ENCODE data around the gene KRTAP4-2. TPM values are rescaled to one million over a fixed set of nuclear protein-coding genes. Genes with fewer than 3 reads are reported as not detected.

KRTAP4-2 gene
- total RNA-seq, 1 donor from 2014 or later = not detected

DNA sequence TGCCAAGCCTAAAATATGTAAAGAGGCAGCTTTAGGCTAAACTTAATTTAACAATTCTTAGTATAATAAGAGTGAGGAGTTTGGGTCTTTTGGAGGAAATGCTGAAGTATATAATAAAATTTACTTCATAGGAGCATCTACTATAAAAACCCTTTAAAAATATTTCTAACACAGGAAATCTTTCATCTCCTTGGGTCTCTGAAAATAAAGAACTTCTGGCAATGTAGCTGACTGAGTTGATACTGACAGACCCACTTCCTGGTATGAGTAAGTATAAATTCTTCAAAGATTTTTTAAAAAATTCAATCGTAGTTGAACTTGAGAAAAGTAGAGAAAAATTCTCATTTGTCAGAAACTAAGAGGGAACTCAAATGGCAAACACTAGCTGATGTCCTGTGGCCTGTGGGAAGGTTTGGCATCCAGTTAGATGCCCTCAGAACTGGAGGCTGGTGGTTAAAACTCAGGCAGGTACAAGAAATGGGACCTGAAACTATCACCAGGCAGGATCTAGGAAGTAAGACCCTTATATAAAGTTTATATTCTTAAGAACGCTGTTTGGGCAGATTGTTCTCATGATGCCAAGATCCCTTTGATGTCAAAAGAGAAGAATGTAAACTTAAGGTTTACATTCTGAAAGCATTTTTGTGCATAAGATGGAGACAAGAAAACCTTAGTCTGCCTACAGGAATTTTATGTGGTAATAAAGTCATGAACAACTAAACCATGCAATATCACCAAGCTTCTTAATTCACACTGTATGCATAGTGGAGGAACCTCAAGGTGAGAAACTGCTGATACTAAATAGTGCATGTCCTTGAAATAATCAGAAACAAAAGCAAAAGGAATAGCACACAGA is 43.9 kb downstream of the KRTAP4-2 start:
- H3K27ac Mint-ChIP-seq (ENCODE audit: unreplicated experiment) = no peak overlapping the region
- no peaks in the 10 kb centered on the region for H3K9me3 Mint-ChIP-seq (ENCODE audit: unreplicated experiment)
- no peaks in the 10 kb centered on the region for H3K4me1 Mint-ChIP-seq (ENCODE audit: unreplicated experiment)
- no peaks in the 10 kb centered on the region for H3K36me3 Mint-ChIP-seq (ENCODE audit: low read depth, unreplicated experiment)
- H3K4me3 Mint-ChIP-seq (ENCODE audit: unreplicated experiment) = no peak overlapping the region
- no peaks in the 10 kb centered on the region for H3K27me3 Mint-ChIP-seq (ENCODE audit: unreplicated experiment)
- DNase-seq (ENCODE audit: low spot score) = no peak
- TF ChIP-seq, protein P1, sequence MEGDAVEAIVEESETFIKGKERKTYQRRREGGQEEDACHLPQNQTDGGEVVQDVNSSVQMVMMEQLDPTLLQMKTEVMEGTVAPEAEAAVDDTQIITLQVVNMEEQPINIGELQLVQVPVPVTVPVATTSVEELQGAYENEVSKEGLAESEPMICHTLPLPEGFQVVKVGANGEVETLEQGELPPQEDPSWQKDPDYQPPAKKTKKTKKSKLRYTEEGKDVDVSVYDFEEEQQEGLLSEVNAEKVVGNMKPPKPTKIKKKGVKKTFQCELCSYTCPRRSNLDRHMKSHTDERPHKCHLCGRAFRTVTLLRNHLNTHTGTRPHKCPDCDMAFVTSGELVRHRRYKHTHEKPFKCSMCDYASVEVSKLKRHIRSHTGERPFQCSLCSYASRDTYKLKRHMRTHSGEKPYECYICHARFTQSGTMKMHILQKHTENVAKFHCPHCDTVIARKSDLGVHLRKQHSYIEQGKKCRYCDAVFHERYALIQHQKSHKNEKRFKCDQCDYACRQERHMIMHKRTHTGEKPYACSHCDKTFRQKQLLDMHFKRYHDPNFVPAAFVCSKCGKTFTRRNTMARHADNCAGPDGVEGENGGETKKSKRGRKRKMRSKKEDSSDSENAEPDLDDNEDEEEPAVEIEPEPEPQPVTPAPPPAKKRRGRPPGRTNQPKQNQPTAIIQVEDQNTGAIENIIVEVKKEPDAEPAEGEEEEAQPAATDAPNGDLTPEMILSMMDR (IDR thresholded peaks at IDR 0.05; ENCODE audit: unreplicated experiment) = no peak

DNA sequence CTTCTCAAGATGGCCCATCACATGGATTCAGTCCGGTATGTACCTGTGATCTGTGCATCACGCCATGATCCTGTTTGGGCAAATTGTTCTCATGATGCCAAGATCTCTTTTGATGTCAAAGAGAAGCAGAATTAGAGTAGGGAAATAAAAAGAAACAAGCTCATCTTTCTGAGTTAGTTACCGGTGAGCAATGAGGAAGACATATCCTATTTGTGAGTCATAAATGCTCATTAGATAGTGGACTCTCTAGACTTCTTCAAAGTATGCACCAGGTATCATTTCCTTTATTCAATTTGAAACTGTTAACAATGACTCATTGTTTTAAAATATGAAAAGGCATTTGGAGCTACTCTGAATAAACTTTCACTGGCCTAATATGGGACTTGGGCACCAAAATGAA is 46.0 kb downstream of the KRTAP4-2 start:
- DNase-seq (ENCODE audit: low spot score) = no peak
- TF ChIP-seq, protein P1 (IDR thresholded peaks at IDR 0.05; ENCODE audit: unreplicated experiment) = no peak
- Mint-ChIP-seq H3K4me3 (ENCODE audit: unreplicated experiment) (no peak overlapping the region), H3K4me1 (ENCODE audit: unreplicated experiment) (no peaks in the 10 kb centered on the region), H3K36me3 (ENCODE audit: low read depth, unreplicated experiment) (no peaks in the 10 kb centered on the region), H3K9me3 (ENCODE audit: unreplicated experiment) (no peaks in the 10 kb centered on the region), H3K27ac (ENCODE audit: unreplicated experiment) (no peak overlapping the region), H3K27me3 (ENCODE audit: unreplicated experiment) (no peaks in the 10 kb centered on the region)

Other genes starting within 250 kb of the KRTAP4-2 start
- not detected for gene KRT23, start 240.6 kb downstream of the KRTAP4-2 start, total RNA-seq (ENCODE audit: unreplicated experiment)
- gene KRT39, start 211.3 kb downstream of the KRTAP4-2 start, total RNA-seq (ENCODE audit: unreplicated experiment) = 0.15 TPM
- gene KRT40, start 193.9 kb downstream of the KRTAP4-2 start, total RNA-seq (ENCODE audit: unreplicated experiment) = not detected
- not detected for gene KRTAP3-3, start 184.1 kb downstream of the KRTAP4-2 start, total RNA-seq (ENCODE audit: unreplicated experiment)
- gene KRTAP3-2, start 178.3 kb downstream of the KRTAP4-2 start, total RNA-seq (ENCODE audit: unreplicated experiment) = not detected
- gene KRTAP3-1, start 169.1 kb downstream of the KRTAP4-2 start, total RNA-seq (ENCODE audit: unreplicated experiment) = not detected
- gene KRTAP1-5, start 151.0 kb downstream of the KRTAP4-2 start, total RNA-seq (ENCODE audit: unreplicated experiment) = not detected
- not detected for gene KRTAP1-4, start 148.0 kb downstream of the KRTAP4-2 start, total RNA-seq (ENCODE audit: unreplicated experiment)
- not detected for gene KRTAP1-3, start 143.3 kb downstream of the KRTAP4-2 start, total RNA-seq (ENCODE audit: unreplicated experiment)
- not detected for gene KRTAP1-1, start 136.8 kb downstream of the KRTAP4-2 start, total RNA-seq (ENCODE audit: unreplicated experiment)
- gene KRTAP2-1, start 130.9 kb downstream of the KRTAP4-2 start, total RNA-seq (ENCODE audit: unreplicated experiment) = not detected
- not detected for gene KRTAP2-2, start 123.0 kb downstream of the KRTAP4-2 start, total RNA-seq (ENCODE audit: unreplicated experiment)
- not detected for gene KRTAP2-3, start 118.1 kb downstream of the KRTAP4-2 start, total RNA-seq (ENCODE audit: unreplicated experiment)
- gene KRTAP2-4, start 112.3 kb downstream of the KRTAP4-2 start, total RNA-seq (ENCODE audit: unreplicated experiment) = not detected
- gene KRTAP4-7, start 94.1 kb downstream of the KRTAP4-2 start, total RNA-seq (ENCODE audit: unreplicated experiment) = not detected
- not detected for gene KRTAP4-8, start 80.1 kb downstream of the KRTAP4-2 start, total RNA-seq (ENCODE audit: unreplicated experiment)
- not detected for gene KRTAP4-16, start 76.0 kb downstream of the KRTAP4-2 start, total RNA-seq (ENCODE audit: unreplicated experiment)
- not detected for gene KRTAP4-9, start 72.8 kb downstream of the KRTAP4-2 start, total RNA-seq (ENCODE audit: unreplicated experiment)
- gene KRTAP4-11, start 59.8 kb downstream of the KRTAP4-2 start, total RNA-seq (ENCODE audit: unreplicated experiment) = not detected
- not detected for gene KRTAP4-12, start 54.0 kb downstream of the KRTAP4-2 start, total RNA-seq (ENCODE audit: unreplicated experiment)
- gene KRTAP4-6, start 37.7 kb downstream of the KRTAP4-2 start, total RNA-seq (ENCODE audit: unreplicated experiment) = not detected
- not detected for gene KRTAP4-5, start 28.4 kb downstream of the KRTAP4-2 start, total RNA-seq (ENCODE audit: unreplicated experiment)
- gene KRTAP4-4, start 17.5 kb downstream of the KRTAP4-2 start, total RNA-seq (ENCODE audit: unreplicated experiment) = not detected
- gene KRTAP4-3, start 10.0 kb downstream of the KRTAP4-2 start, total RNA-seq (ENCODE audit: unreplicated experiment) = not detected
- not detected for gene KRTAP4-1, start 6.7 kb upstream of the KRTAP4-2 start, total RNA-seq (ENCODE audit: unreplicated experiment)
- gene KRTAP9-1, start 11.7 kb upstream of the KRTAP4-2 start, total RNA-seq (ENCODE audit: unreplicated experiment) = not detected
- gene KRTAP9-2, start 48.4 kb upstream of the KRTAP4-2 start, total RNA-seq (ENCODE audit: unreplicated experiment) = not detected
- not detected for gene KRTAP9-3, start 54.2 kb upstream of the KRTAP4-2 start, total RNA-seq (ENCODE audit: unreplicated experiment)
- not detected for gene KRTAP9-8, start 59.8 kb upstream of the KRTAP4-2 start, total RNA-seq (ENCODE audit: unreplicated experiment)
- not detected for gene KRTAP9-4, start 71.5 kb upstream of the KRTAP4-2 start, total RNA-seq (ENCODE audit: unreplicated experiment)
- not detected for gene KRTAP9-9, start 77.2 kb upstream of the KRTAP4-2 start, total RNA-seq (ENCODE audit: unreplicated experiment)
- not detected for gene KRTAP9-6, start 87.2 kb upstream of the KRTAP4-2 start, total RNA-seq (ENCODE audit: unreplicated experiment)
- not detected for gene KRTAP9-7, start 97.5 kb upstream of the KRTAP4-2 start, total RNA-seq (ENCODE audit: unreplicated experiment)
- not detected for gene KRTAP29-1, start 124.6 kb upstream of the KRTAP4-2 start, total RNA-seq (ENCODE audit: unreplicated experiment)
- gene KRTAP16-1, start 131.1 kb upstream of the KRTAP4-2 start, total RNA-seq (ENCODE audit: unreplicated experiment) = not detected
- gene KRTAP17-1, start 137.5 kb upstream of the KRTAP4-2 start, total RNA-seq (ENCODE audit: unreplicated experiment) = not detected
- not detected for gene KRT33A, start 172.6 kb upstream of the KRTAP4-2 start, total RNA-seq (ENCODE audit: unreplicated experiment)
- not detected for gene KRT33B, start 191.6 kb upstream of the KRTAP4-2 start, total RNA-seq (ENCODE audit: unreplicated experiment)
- not detected for gene KRT34, start 204.1 kb upstream of the KRTAP4-2 start, total RNA-seq (ENCODE audit: unreplicated experiment)
- gene KRT31, start 219.4 kb upstream of the KRTAP4-2 start, total RNA-seq (ENCODE audit: unreplicated experiment) = not detected
- not detected for gene KRT37, start 246.4 kb upstream of the KRTAP4-2 start, total RNA-seq (ENCODE audit: unreplicated experiment)

All from endothelial cell (in vitro differentiated cells).